ENCODE data around the gene ARL14EPL. TPM values are rescaled to one million over a fixed set of nuclear protein-coding genes. Genes with fewer than 3 reads are reported as not detected.

The ARL14EPL gene
- not detected for total RNA-seq
- long read RNA-seq = 0 reads

DNA sequence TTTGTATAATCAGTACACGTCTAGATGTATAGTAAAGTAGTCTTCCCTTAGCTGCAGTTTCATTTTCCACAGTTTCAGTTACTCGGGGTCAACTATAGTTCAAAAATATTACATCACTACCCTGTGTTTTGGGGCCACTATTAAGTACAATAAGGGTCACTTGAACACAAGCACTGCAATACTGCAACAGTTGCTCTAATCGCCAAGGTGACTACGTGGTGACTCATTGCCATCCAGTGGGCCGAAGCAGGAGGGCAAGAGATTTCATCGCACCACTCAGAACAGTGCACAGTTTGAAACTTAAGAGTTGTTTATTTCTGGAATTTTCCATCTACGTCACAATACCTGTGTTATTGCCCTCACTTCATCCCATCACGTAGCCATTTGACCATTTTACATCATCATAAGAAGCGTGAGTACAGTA, at the start of gene ARL14EPL:
ARL14EPL (plus strand) TSS at position 379 of the 424 bp plus-strand sequence. CDS start 18,994 bp downstream, outside the sequence.
- intact Hi-C loops (cut with DNase I, micrococcal nuclease) = no loop called here
- ATAC-seq (no peak), DNase-seq (no peak)

DNA sequence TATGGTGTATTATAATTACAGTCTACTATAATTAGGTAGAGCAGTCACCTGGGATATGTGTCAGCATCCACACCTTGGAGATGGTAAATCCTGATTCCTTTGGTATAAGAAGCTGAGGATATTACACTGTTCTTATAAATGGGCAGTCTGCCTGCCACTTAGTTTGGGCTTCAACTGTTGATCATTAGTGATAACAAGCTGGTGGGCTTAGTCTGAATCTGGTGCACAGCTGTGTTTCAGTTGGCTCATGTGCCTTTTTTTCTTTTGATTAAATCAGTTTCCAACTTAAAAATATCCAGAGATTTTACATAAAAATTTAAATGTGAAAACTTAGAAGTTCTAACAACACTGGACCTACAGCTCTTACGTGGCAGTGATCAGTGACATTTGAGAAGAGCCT, 48.8 kb upstream of the ARL14EPL start:
- ATAC-seq (no peak), DNase-seq (no peak)
- intact Hi-C loops (cut with DNase I, micrococcal nuclease) = no loop called here

DNA sequence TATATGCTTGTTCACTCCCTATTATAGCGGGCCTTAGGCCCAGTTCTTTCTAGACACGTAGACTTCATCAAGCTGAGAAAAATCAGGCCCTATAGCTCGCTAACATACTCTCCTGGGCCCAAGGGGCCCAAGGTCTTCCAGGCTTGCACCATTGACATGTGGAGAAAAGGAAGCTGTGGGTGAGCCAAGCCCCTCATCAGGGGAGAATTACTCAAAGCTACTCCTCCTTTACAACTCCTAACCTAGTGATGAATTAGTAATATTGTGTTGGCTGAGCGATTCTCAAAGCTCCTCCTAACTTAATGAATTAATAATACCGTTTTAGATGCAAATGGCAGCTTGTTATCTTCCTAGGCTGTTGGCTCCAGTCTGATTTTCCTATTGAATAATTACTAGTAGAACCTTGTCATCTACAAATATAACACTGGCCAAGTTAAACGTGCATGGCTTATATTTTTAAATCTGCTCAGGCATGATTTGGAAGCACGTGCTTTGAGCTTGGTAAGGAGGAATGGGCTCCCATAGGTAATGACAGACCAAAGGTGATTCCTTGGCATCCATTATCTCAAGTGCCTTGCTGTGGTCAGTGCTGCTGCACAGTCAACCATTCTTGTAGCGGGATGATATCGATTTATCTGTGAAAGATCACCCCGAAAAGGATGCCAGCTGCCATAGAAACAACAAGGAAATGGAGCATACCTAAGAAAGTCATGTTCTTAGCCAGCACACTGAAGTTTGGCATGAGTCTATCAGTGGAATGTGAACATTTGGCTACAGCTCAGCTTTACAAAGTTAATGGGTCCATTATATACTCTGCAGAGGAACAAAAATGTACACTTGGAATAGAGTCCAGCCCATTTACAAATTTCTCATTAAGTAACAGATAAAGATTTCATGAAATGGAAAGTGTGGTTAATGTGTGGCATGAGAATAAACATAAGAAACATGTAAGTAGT, 46.2 kb upstream of the ARL14EPL start:
- intact Hi-C loops (cut with DNase I, micrococcal nuclease) = no loop called here
- ATAC-seq = no peak

DNA sequence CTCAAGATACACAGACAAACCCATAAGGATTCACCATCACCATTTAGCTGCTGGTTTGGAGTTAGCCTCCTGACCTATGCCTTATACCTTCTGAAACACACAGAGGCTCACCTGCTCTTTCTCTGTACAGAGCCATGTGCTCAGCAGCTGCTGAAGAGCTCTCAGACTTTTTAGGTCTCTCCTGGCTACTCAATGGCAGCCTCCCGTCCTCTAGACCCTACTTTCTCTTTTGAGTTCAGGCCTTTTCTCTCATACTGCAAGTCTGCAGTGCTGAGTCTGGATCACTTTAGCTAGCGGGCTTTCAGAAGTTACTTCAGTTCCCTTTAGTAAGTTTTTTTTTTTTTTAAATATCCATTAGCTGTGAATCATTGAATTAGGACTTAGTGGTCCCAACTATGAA, 44.3 kb upstream of the ARL14EPL start:
- no peak for ATAC-seq
- intact Hi-C loops (cut with DNase I, micrococcal nuclease) = no loop called here

More for the DNA sequence above, 46.2 kb upstream of the ARL14EPL start:
- no peak for DNase-seq

DNA sequence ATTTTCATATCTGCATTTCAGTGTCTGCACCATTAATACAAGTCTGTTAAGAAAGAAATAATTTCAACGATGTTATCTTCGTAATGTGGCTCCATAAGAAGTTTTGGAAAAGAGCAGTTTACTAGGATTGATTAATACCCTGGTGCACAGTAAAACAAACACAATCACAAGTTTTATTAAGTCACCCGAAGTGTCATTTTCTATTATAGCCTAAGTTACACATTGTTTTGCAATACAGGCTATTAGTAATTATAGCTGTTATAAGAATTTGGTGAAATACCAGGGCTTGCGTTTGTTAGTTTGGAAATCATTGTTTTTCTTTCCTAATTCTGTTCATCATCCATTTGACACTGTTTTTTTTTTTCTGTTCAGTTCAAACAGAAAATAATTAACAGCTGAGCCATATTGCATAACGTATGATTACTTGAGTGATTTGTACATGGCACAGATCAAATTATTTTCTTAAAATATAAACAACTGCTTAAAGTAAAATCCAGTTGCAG, 39.4 kb upstream of the ARL14EPL start:
- no peak for DNase-seq
- ATAC-seq = no peak
- intact Hi-C loops (cut with DNase I, micrococcal nuclease) = no loop called here

More for the DNA sequence above, 44.3 kb upstream of the ARL14EPL start:
- DNase-seq = no peak

DNA sequence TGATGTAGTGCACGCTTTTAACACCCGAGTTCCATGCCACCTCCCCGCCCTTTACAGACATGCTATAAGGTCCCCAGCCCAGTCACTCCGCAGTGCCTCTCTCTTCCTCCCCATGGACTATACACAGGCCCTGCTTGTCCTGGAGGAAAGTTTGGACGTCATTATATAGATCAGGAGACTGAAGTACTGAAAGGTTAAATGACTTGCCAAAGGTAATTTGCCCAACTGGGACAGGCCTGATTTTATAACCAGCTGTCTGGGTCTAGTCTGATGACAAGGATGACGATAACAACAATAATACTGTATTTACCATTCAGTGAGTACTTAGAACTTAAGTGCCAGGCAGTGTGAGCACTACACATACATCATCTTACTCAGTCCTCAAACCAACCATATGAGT, 36.9 kb upstream of the ARL14EPL start:
- ATAC-seq = no peak
- DNase-seq = no peak
- intact Hi-C loops (cut with DNase I, micrococcal nuclease) = no loop called here

DNA sequence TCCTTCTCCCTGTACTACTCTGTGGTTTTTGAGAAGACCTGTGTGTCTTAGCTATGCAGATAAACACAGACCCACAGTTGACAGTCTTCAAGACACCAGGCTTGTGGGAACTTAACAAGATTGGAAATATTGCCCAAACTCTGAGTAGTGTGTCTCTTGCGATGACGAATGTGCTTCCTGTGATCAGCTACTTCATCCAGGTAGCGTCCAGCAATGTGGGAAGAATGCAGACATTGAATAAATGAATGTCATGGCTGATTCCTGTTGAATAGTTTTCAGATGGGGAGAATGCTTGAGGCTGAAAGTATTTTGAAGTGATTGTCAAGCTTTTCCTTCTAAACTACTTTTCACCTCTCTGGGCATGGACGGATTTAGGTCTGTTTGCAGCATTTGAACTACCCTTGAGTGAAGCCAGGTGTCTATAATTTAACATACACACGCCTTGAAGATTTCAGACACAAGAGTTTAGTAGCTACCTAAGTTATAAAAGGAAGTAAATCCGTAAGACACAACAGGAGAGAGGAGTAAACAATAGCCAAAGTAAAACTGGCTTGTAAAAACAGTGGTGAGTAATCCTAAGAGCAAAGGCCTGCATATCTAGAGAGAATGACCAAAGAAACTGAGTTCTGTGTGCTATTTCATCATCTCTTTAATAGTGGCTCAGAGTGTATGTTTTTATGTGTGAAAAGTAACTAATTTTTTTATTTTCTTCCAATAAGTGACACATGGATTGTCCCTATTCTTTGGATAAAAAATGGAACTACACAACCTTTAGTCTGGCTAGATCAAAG, 30.0 kb upstream of the ARL14EPL start:
- intact Hi-C loops (cut with DNase I, micrococcal nuclease) = no loop called here
- ATAC-seq = no peak
- no peak for DNase-seq

DNA sequence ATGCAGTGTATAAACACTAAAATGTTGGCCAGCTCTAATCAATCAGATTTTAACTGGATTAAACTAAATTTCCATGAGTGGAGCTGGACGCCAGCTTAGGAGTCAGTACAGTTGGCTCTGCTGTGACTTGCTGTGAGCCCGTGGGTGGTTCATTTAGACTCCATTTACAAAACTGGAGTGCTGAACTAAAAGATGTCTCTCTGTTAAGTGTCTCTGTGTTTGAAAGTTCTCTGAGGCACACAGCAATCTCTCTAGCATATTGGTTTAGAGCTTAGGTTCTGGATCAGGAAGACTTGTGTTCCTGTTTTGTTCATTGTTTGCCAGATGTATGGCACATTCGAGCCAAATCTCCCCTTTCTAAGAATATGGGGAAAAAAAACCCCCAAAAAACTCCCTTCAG, 28.0 kb upstream of the ARL14EPL start:
- no peak for ATAC-seq
- no peak for DNase-seq
- intact Hi-C loops (cut with DNase I, micrococcal nuclease) = no loop called here

DNA sequence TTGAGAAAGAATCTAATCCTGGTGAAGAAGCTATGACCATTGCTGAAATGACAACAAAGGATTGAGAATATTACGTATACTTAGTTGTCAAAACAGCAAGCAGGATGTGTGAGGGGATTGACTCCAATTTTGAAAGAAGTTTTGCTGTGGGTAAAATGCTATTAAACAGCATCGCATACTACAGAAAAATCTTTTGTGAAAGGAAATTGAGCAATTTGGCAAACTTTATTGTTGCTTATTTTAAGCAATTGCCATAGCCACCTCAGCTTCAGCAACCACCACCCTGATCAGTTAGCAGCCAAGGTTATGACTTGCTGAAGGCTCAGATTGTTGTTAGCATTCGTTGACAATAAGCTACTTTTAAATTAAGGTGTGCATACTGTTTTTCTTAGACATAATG, 22.5 kb upstream of the ARL14EPL start:
- intact Hi-C loops (cut with DNase I, micrococcal nuclease) = no loop called here
- DNase-seq (no peak), ATAC-seq (no peak)

DNA sequence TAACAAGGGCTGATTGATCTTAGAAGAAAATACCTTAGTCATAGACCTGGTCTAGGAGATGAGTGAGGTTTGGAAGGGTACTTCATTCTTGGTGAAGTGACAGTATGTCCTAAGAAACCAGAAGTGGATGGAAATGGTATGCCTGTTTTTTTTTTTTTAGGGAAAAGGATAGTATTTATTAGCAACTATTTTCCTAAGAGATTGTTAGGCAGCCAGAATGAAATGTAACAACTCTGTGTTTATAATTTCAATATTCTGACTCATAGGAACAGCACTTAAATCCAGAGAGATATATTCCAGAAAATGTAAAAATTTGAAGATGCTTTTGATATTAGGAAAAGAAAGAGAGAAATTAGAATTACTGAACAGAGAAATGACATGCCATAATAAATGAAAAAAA, 21.2 kb upstream of the ARL14EPL start:
- ATAC-seq (no peak), DNase-seq (no peak)
- intact Hi-C loops (cut with DNase I, micrococcal nuclease) = no loop called here

DNA sequence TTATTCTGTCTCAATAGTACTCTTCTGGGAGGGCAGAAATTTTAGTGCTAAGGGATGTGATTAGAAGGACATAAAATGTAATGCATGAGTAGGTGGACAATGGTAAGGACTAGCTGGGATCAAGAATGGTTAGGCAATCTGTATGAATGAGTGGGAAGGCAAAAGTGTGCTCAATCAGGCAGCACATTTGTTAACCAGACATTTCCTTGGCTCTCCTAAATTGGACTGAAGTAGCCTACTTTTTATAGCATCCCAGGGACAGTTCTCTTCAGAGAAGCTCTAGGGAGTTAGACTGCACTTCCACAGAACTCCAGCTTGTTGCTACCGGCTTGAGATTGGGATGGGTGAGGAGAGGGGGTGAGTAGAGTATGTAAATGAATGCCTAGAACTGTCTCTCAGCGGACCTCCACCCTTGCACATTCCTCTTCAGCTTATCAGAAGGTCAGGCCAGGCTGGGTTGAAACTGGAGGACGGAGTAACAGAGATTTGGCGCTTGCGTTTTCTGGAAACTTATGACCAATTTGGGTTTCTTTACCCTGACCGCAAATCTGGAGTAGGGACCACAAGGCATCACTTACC, 19.0 kb upstream of the ARL14EPL start:
- intact Hi-C loops (cut with DNase I, micrococcal nuclease) = no loop called here

DNA sequence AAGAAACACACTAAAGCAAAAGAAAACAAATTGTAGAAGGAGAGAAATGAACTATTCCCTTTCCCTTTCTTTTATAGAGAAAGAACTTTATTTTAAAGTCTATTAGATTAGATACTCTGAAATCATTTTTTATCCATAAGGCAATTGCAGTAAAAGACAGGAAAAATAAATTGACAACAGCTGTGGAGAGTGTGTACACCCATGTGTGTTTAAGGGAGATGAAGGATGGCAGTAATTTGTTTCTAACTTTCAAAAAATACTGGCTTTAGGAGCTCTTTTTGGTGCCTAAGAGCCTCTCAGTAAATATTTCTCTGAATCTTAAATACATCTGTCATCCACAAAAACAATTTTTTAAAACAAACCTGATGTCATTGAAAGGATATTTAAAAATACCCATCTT, 18.3 kb upstream of the ARL14EPL start:
- intact Hi-C loops (cut with DNase I, micrococcal nuclease) = no loop called here
- ATAC-seq (no peak), DNase-seq (no peak)

More for the DNA sequence above, 19.0 kb upstream of the ARL14EPL start:
- ATAC-seq = no peak
- no peak for DNase-seq

DNA sequence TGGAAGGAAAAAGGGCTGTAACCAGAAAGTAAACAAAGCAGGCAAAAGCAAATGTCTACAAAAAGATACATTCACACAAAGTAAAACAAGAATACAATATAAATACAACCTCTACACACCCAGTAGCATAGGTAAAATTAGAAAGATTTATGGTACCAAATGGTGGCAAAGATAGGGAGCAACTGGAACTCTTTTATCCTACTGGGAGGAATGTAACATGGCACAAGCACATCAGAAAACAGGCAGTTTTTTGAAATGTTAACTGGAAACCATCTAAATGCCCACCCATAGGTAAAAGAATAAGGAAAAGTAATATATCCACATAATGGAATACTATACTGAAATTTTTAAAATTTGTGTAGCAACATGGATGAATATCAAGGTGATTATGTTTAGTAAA, 8.7 kb upstream of the ARL14EPL start:
- intact Hi-C loops (cut with DNase I, micrococcal nuclease) = no loop called here
- ATAC-seq (no peak), DNase-seq (no peak)

DNA sequence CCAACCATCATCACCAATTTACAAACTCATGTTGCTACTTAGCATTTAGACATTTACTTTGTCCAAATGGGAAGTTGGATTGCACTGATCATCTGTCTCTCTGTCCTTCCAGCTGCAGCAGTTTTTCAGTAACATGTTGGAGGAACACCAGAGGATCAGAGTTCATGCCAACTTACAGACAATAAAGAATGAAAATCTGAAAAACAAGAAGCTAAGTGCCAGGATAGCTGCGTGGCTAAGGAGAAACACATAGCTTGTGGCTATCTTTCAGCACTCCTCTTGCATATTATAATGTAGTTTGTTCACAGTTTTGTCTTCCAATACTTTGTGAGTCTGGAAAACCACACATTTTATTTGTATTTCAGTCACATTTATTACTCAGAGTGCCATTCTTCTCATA, 6.4 kb upstream of the ARL14EPL start:
- DNase-seq = no peak
- intact Hi-C loops (cut with DNase I, micrococcal nuclease) = no loop called here
- ATAC-seq = no peak

DNA sequence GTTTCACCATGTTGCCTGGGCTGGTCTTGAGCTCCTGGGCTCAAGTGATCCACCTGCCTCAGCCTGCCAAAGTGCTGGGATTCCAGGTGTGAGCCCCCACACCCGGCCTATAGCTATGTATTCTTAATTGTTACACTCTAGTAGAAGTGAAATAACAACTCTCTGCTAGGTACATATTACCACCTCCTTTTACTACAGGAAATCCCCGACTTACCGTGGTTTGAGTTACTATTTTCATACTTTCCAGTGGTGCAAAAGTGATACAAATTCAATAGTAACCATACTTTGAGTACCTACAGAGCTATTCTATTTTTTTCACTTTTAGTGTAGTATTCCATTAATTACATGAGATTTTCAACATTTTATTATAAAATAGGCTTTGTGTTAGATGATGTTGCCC, 719 bp downstream of the ARL14EPL start:
- DNase-seq (no peak), ATAC-seq (no peak)
- intact Hi-C loops (cut with DNase I, micrococcal nuclease) = no loop called here

DNA sequence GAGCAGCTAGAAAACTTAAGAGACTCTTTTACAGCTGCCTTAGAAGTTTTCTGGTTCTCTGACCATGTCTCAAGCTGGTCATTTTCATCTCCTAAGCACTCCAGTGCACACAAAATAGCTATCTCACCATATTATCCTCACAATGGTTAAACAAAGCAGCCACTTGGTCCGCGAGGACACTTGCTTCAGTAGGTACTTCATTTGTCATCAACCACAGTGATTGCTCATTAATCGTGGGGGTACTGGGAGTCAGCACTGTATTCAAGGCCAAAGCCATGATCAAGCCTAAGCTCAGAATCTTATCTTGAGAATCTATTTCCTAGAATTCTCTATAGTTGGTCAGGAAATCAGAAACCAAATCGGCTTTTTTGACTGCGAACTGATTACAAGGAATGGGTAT, 2.9 kb downstream of the ARL14EPL start:
- ATAC-seq (no peak), DNase-seq (no peak)
- intact Hi-C loops (cut with DNase I, micrococcal nuclease) = no loop called here

DNA sequence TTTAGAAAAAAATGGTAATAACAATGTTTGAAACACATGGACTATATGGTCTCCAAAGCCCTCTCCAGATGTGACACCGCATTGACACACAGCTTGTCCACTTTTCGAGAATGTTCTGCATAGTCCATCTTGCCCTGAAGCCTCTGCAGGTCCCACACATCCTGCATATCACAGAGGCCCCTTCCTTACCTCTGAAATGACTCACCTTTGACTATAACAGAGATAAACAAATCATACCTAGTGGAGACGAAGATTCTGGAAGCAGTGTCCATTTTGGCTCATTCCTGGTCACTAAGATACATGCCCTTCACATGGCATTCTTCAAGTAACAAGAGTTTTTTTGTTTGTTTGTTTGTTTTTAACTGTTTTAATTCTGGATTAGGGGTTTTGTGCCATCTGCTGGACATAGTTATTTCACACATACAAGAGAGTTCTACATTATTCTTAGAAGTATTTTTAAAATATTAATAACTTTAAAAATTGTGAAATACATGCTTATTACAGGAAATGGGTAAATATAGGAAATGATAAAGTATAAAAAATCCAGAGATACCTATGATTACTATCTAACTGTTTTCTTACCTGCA, 5.1 kb downstream of the ARL14EPL start:
- intact Hi-C loops (cut with DNase I, micrococcal nuclease) = no loop called here
- ATAC-seq (no peak), DNase-seq (no peak)

DNA sequence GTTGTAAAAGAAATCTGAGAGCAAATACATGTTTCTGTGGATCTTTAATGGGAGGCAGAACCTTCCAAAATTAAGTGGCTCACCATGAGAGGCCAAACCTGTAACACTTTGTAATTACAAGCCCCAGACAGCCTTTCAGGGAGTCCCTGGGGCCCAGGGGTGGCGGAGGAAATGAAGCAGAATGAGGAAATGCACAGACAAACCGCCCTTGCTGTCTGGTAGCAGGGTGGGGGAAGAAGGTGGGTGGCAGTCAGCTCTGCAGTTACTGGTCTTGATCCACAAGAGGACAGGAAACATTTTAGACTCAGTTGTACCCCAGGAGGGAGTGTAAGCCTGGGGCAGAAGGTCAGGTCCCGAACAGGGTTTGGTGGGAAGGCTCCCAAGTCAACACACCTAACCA, 6.5 kb downstream of the ARL14EPL start:
- ATAC-seq (no peak), DNase-seq (peak in 1 of 2 donors; percentile 11)
- intact Hi-C loops (cut with DNase I, micrococcal nuclease) = no loop called here

DNA sequence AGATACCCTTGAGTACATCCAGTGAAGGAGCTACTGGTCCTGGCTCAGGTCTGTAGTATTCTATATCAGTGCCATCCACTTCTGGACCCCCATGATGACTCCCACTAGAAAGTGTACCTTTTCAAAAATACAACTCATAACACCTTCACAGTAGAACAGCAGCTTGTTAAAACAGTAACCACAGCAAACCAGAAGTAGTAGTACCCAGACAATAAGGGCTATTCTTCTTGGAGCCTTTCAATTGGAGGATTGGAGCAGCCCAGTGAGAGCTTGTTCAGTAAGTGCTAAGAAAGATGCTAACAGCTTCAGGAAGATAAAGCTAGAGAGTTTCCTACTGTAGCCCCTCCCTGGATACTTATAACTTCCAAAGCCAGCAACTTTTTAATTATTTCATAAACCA, 10.1 kb downstream of the ARL14EPL start:
- ATAC-seq = no peak
- no peak for DNase-seq
- intact Hi-C loops (cut with DNase I, micrococcal nuclease) = no loop called here
